Parathyroid adenoma (tissue), 2 donors: ENCODE measurements around the gene WDR44.

Experiments
- H2AFZ ChIP-seq: fragments of 300-600 bp; sonication (generic); one replicate; pipeline ENCODE4 v1.7.0; 2017; ENCODE audit warnings: antibody characterized with exemption, mild to moderate bottlenecking
- H3K27ac ChIP-seq: fragments of 300-600 bp; sonication (generic); one replicate; pipeline ENCODE4 v1.7.0; 2017
- H3K27me3 ChIP-seq: fragments of 300-600 bp; sonication (generic); one replicate; pipeline ENCODE4 v1.7.0; 2017; ENCODE audit warnings: low read length; ENCODE audit not compliant: control insufficient read depth, insufficient read depth
- H3K36me3 ChIP-seq: fragments of 300-600 bp; sonication (generic); one replicate; pipeline ENCODE4 v1.7.0; 2017; ENCODE audit warnings: low read length; ENCODE audit not compliant: control insufficient read depth, insufficient read depth
- H3K4me1 ChIP-seq: fragments of 300-600 bp; sonication (generic); one replicate; pipeline ENCODE4 v1.7.0; 2017; ENCODE audit warnings: control low read depth
- H3K4me2 ChIP-seq: fragments of 300-600 bp; sonication (generic); one replicate; pipeline ENCODE4 v1.7.0; 2017; ENCODE audit warnings: low read length
- H3K4me3 ChIP-seq: fragments of 300-600 bp; sonication (generic); one replicate; pipeline ENCODE4 v1.7.0; 2017; ENCODE audit warnings: low read depth, low read length
- H3K79me2 ChIP-seq: fragments of 300-600 bp; sonication (generic); one replicate; pipeline ENCODE4 v1.7.0; 2017; ENCODE audit warnings: control low read depth
- H3K9ac ChIP-seq: fragments of 300-600 bp; sonication (generic); one replicate; pipeline ENCODE4 v1.7.0; 2017; ENCODE audit warnings: mild to moderate bottlenecking
- H3K9me3 ChIP-seq: fragments of 300-600 bp; sonication (generic); one replicate; pipeline ENCODE4 v1.7.0; 2017; ENCODE audit warnings: low read length; ENCODE audit not compliant: control insufficient read depth
- TF ChIP-seq, protein P1 (sequence below): fragments of 300-600 bp; sonication (generic); IDR thresholded peaks from one replicate; pipeline ENCODE4 v1.7.0; 2017; ENCODE audit warnings: antibody characterized with exemption, mild to moderate bottlenecking
- donor health status: primary hyperparathyroidism.

WDR44 gene

GRCh38 chrX:118432799-118433198, 86.9 kb downstream of the WDR44 start:
- H2AFZ ChIP-seq: no peak overlapping the region
- H3K9ac ChIP-seq: no peak overlapping the region
- no peak overlapping the region for H3K4me2 ChIP-seq
- H3K27ac ChIP-seq: no peak overlapping the region
- TF ChIP-seq, protein P1, sequence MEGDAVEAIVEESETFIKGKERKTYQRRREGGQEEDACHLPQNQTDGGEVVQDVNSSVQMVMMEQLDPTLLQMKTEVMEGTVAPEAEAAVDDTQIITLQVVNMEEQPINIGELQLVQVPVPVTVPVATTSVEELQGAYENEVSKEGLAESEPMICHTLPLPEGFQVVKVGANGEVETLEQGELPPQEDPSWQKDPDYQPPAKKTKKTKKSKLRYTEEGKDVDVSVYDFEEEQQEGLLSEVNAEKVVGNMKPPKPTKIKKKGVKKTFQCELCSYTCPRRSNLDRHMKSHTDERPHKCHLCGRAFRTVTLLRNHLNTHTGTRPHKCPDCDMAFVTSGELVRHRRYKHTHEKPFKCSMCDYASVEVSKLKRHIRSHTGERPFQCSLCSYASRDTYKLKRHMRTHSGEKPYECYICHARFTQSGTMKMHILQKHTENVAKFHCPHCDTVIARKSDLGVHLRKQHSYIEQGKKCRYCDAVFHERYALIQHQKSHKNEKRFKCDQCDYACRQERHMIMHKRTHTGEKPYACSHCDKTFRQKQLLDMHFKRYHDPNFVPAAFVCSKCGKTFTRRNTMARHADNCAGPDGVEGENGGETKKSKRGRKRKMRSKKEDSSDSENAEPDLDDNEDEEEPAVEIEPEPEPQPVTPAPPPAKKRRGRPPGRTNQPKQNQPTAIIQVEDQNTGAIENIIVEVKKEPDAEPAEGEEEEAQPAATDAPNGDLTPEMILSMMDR: no peak
- no peaks in the 10 kb centered on the region for H3K4me1 ChIP-seq
- H3K36me3 ChIP-seq: no peaks in the 10 kb centered on the region
- no peaks in the 10 kb centered on the region for H3K9me3 ChIP-seq
- no peaks in the 10 kb centered on the region for H3K79me2 ChIP-seq
- no peaks in the 10 kb centered on the region for H3K27me3 ChIP-seq
- no peak overlapping the region for H3K4me3 ChIP-seq

DNA sequence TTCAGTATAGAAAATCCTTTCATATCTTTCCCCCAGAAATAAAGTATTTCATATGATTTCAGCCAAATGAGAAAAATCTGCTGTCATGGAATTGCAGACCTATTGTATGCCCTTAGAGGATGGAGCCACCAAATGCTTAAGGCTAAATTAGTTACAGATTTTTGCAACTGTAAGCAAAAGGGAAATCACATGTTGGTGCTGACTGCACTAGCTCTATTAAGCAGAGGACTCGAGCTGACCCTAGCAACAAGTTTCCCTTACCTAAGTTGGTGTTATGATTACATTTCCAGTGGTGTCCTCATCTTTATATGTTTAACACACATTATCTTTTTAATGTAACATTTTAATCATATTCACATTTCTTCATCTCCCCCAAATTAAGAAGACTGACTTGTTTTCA, 91.4 kb downstream of the WDR44 start:
- TF ChIP-seq, protein P1: no peak
- Histone ChIP-seq H3K79me2 (no peaks in the 10 kb centered on the region), H3K9ac (no peak overlapping the region), H2AFZ (no peak overlapping the region), H3K27ac (no peak overlapping the region), H3K4me2 (no peak overlapping the region), H3K4me1 (no peaks in the 10 kb centered on the region), H3K9me3 (no peaks in the 10 kb centered on the region), H3K27me3 (no peaks in the 10 kb centered on the region), H3K36me3 (no peaks in the 10 kb centered on the region), H3K4me3 (no peak overlapping the region)

- no peak overlapping the region for H2AFZ ChIP-seq
- H3K4me1 ChIP-seq: no peaks in the 10 kb centered on the region
- no peaks in the 10 kb centered on the region for H3K36me3 ChIP-seq
- TF ChIP-seq, protein P1: no peak
- no peaks in the 10 kb centered on the region for H3K9me3 ChIP-seq
- no peak overlapping the region for H3K27ac ChIP-seq
- H3K79me2 ChIP-seq: no peaks in the 10 kb centered on the region
- no peaks in the 10 kb centered on the region for H3K27me3 ChIP-seq
- no peak overlapping the region for H3K9ac ChIP-seq
- H3K4me2 ChIP-seq: no peak overlapping the region
- H3K4me3 ChIP-seq: no peak overlapping the region
These were observed 102.4 kb downstream of the WDR44 start for GRCh38 chrX:118448273-118448783.

- Histone ChIP-seq H3K36me3 (no peaks in the 10 kb centered on the region), H3K27ac (no peak overlapping the region), H3K4me2 (no peak overlapping the region), H3K79me2 (no peaks in the 10 kb centered on the region), H3K4me1 (no peaks in the 10 kb centered on the region), H3K9me3 (no peaks in the 10 kb centered on the region), H3K9ac (no peak overlapping the region), H3K4me3 (no peak overlapping the region), H3K27me3 (no peaks in the 10 kb centered on the region), H2AFZ (no peak overlapping the region)
- TF ChIP-seq, protein P1: no peak
These were observed 109.1 kb downstream of the WDR44 start for GRCh38 chrX:118455013-118455412.

DNA sequence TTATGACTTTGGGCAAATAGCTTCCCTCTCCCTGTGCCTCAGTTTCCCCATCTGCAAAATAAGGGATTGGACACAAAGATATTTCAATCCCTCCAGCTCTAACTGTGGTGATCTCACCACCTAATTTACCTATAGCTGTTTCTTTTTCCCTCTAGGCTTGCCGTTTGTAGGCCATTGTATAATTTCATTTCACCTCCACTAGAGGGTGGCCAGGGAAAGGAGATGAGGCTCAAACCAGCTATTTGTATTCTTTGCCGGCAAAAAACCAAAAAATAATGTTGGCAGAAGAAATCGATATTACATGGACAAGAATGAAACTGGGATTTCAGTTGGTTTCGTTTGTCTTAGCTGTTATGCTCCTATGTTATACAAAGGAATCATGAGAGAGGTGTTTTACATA, 113.6 kb downstream of the WDR44 start:
- Histone ChIP-seq H3K27ac (no peak overlapping the region), H3K9me3 (no peaks in the 10 kb centered on the region), H3K4me2 (no peak overlapping the region), H3K4me3 (no peak overlapping the region), H3K9ac (no peak overlapping the region), H2AFZ (no peak overlapping the region), H3K36me3 (no peaks in the 10 kb centered on the region), H3K79me2 (no peaks in the 10 kb centered on the region), H3K4me1 (no peaks in the 10 kb centered on the region), H3K27me3 (no peaks in the 10 kb centered on the region)
- TF ChIP-seq, protein P1: peak; percentile 48
